ENCODE measurements around the gene IFRD1.

The IFRD1 gene

GRCh38 chr7:112449902-112450806, at the start of gene IFRD1:
TSS of gene IFRD1 (plus strand) at chr7:112450460. CDS start at chr7:112450689, 229 bp downstream.
- Histone ChIP-seq H3K4me3 (ENCODE audit: low read length) (peak within 1 kb of the TSS; percentile 93), H3K36me3 (replicated peaks; ENCODE audit: low read depth, low read length) (no peaks in the 10 kb centered on the region), H3K4me1 (ENCODE audit: low read length) (peaks cover 23% of the 10 kb centered on the region), H3K4me2 (ENCODE audit: low read length) (peak within 1 kb of the TSS; percentile 92), H3K27me3 (ENCODE audit: low read depth, low read length) (no peaks in the 10 kb centered on the region), H4K20me1 (ENCODE audit: insufficient read depth, low read length) (peaks cover 29% of the 10 kb centered on the region), H3K9me3 (ENCODE audit: insufficient read depth, low read length) (no peaks in the 10 kb centered on the region), H2AFZ (ENCODE audit: low read depth, low read length) (peak within 1 kb of the TSS; percentile 99), H3K79me2 (ENCODE audit: low read length) (peaks cover 48% of the 10 kb centered on the region), H3K27ac (ENCODE audit: low read length) (peak within 1 kb of the TSS; percentile 84), H3K9ac (ENCODE audit: low read length) (peak within 1 kb of the TSS; percentile 94)
- TF ChIP-seq CTCF (IDR thresholded peaks at IDR 0.05; ENCODE audit: low read depth, low read length) (no peak), EZH2phosphoT487 (IDR thresholded peaks at IDR 0.05; ENCODE audit: low read depth) (no peak)

- Histone ChIP-seq H3K36me3 (replicated peaks; ENCODE audit: low read depth, low read length) (no peaks in the 10 kb centered on the region), H2AFZ (ENCODE audit: low read depth, low read length) (no peak overlapping the region), H3K4me1 (ENCODE audit: low read length) (no peaks in the 10 kb centered on the region), H3K9ac (ENCODE audit: low read length) (no peak overlapping the region), H3K4me2 (ENCODE audit: low read length) (no peak overlapping the region), H3K4me3 (ENCODE audit: low read length) (no peak overlapping the region), H3K79me2 (ENCODE audit: low read length) (no peaks in the 10 kb centered on the region), H4K20me1 (ENCODE audit: insufficient read depth, low read length) (no peaks in the 10 kb centered on the region), H3K9me3 (ENCODE audit: insufficient read depth, low read length) (no peaks in the 10 kb centered on the region), H3K27me3 (ENCODE audit: low read depth, low read length) (peaks cover 16% of the 10 kb centered on the region; the same call in 1 of the 2 replicates), H3K27ac (ENCODE audit: low read length) (no peak overlapping the region)
- TF ChIP-seq EZH2phosphoT487 (IDR thresholded peaks at IDR 0.05; ENCODE audit: low read depth) (no peak), CTCF (IDR thresholded peaks at IDR 0.05; ENCODE audit: low read depth, low read length) (no peak)
Observed at GRCh38 chr7:112404321-112404720, 45.9 kb upstream of the IFRD1 start.

DNA sequence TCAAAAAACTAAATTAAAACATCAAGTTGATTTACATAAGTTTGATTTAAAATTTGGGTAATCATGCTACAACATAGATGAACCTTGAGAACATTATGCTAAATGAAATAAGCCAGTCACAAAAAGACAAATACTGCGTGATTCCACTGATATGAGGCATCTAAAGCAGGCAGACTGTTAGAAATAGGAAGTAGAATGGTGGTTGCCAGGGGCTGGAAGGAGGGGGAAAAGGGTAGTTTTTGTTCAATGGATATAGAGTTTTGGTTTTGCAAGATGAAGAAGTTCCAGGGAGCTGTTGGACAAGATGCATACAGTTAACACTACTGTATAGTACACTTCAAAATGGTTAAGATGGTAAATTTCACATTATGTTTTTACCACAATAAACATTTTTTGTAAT, 45.0 kb upstream of the IFRD1 start:
- TF ChIP-seq EZH2phosphoT487 (IDR thresholded peaks at IDR 0.05; ENCODE audit: low read depth), result no peak
- no peak for TF ChIP-seq CTCF (IDR thresholded peaks at IDR 0.05; ENCODE audit: low read depth, low read length)
- Histone ChIP-seq H3K27ac (ENCODE audit: low read length) (no peak overlapping the region), H3K4me3 (ENCODE audit: low read length) (no peak overlapping the region), H3K4me1 (ENCODE audit: low read length) (no peaks in the 10 kb centered on the region), H4K20me1 (ENCODE audit: insufficient read depth, low read length) (no peaks in the 10 kb centered on the region), H3K9me3 (ENCODE audit: insufficient read depth, low read length) (no peaks in the 10 kb centered on the region), H3K9ac (ENCODE audit: low read length) (no peak overlapping the region), H3K36me3 (replicated peaks; ENCODE audit: low read depth, low read length) (no peaks in the 10 kb centered on the region), H3K27me3 (ENCODE audit: low read depth, low read length) (peaks cover 18% of the 10 kb centered on the region), H3K79me2 (ENCODE audit: low read length) (no peaks in the 10 kb centered on the region), H3K4me2 (ENCODE audit: low read length) (no peak overlapping the region), H2AFZ (ENCODE audit: low read depth, low read length) (no peak overlapping the region)

- Histone ChIP-seq H3K4me3 (ENCODE audit: low read length) (no peak overlapping the region), H3K9me3 (ENCODE audit: insufficient read depth, low read length) (no peaks in the 10 kb centered on the region), H3K36me3 (replicated peaks; ENCODE audit: low read depth, low read length) (no peaks in the 10 kb centered on the region), H3K27me3 (ENCODE audit: low read depth, low read length) (peaks cover 22% of the 10 kb centered on the region), H2AFZ (ENCODE audit: low read depth, low read length) (no peak overlapping the region), H3K4me1 (ENCODE audit: low read length) (no peaks in the 10 kb centered on the region), H3K4me2 (ENCODE audit: low read length) (no peak overlapping the region), H4K20me1 (ENCODE audit: insufficient read depth, low read length) (no peaks in the 10 kb centered on the region), H3K9ac (ENCODE audit: low read length) (no peak overlapping the region), H3K27ac (ENCODE audit: low read length) (no peak overlapping the region), H3K79me2 (ENCODE audit: low read length) (no peaks in the 10 kb centered on the region)
- TF ChIP-seq CTCF (IDR thresholded peaks at IDR 0.05; ENCODE audit: low read depth, low read length) (no peak), EZH2phosphoT487 (IDR thresholded peaks at IDR 0.05; ENCODE audit: low read depth) (no peak)
Observed at GRCh38 chr7:112407261-112407660, 43.0 kb upstream of the IFRD1 start.

All from OCI-LY3 (cell line).